Measurements from ENCODE around the gene CACNA1F.

CACNA1F gene

DNA sequence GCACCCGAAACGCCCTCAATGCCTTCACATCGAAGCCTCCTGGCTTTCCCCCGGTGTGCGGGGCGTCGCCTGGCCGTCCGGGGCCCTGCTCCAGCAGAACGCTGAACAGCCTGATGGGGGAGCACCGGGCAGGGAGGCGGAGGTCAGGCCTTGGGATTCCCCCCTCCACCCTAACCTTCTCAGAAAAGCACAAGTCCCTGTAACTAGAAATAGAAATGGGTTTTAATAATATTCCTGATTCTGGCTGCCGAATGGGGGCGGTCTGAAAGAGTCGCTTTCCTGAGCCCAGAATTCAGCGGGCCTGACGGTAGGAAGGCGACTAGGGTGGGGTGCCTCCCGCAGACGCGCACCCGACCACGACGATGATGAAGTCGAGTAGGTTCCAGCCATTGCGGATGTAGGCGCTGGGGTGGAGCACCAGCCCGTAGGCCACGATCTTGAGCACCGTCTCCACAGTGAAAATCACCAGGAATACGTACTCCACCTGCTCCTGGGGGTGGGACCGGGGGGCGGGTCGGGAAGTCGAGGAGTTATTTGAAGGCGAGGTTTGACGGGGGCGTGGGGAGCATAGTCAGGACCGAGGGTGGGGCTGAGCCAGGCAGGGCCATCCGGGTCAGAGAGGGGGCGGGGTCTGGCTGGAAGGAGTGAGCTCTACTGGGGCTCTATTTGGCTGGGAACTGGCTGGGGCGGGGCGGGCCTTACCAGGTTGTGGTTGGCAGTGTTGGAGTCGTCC, 2.5 kb downstream of the CACNA1F start:
- ChIA-PET CTCF (interaction anchor here (1.1 kb wide), 1 partner anchor 21 kb away, joined by 3 read pairs; no protein-coding TSS in a partner anchor), POLR2A (no interaction called here)
- Histone ChIP-seq H3K27ac (ENCODE audit: insufficient read depth in 1 of 2, low read depth in 1 of 2, low read length in 2 of 2, poor library complexity in 1 of 2, severe bottlenecking in 2 of 2) (no peak overlapping the region), H3K36me3 (ENCODE audit: control insufficient read depth in 4 of 4, insufficient read depth in 4 of 4, low read length in 3 of 4) (no peaks in the 10 kb centered on the region), H3K27me3 (replicated peaks in 2 of 5; ENCODE audit: control insufficient read depth in 4 of 5, insufficient read depth in 5 of 5, low read length in 4 of 5) (no peaks in the 10 kb centered on the region), H3K9me3 (ENCODE audit: control extremely low read depth in 1 of 5, control insufficient read depth in 4 of 5, insufficient read depth in 2 of 5, low read depth in 1 of 5, low read length in 4 of 5) (no peaks in the 10 kb centered on the region), H3K4me1 (ENCODE audit: control extremely low read depth in 1 of 4, control insufficient read depth in 4 of 4, insufficient read depth in 4 of 4, low read length in 3 of 4) (peaks cover 0 to 13% (median 7%) of the 10 kb centered on the region in 4 experiments), H3K4me3 (ENCODE audit: control insufficient read depth in 1 of 7, extremely low read depth in 1 of 7, insufficient read depth in 4 of 7, low read depth in 2 of 7, low read length in 6 of 7) (peak overlapping the region; percentile 13 to 76 (median 44))
- 47% methylated on average over 40 of the region's 44 CpGs for WGBS (ENCODE audit: insufficient coverage)
- peak; percentile 51 to 73 (median 69) for DNase-seq

DNA sequence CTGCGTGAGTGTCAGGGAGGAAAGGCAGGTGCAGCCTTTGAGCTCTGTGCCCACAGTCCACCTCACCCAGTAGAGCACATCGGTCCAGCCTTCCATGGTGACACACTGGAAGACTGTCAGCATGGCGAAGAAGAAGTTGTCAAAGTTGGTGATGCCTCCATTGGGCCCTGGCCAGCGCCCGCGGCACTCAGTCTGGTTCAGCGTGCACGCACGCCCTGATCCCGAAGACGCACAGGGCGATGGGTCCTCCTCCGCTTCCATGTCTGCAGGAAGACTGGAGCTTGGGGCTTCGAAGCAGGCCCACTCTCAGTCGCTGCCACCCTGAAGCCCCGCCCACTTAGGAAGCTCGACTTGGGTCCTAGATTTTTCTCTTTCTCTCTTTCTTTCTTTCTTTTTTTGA, 5.0 kb downstream of the CACNA1F start:
- CTCF ChIA-PET = interaction anchor here (1.0 kb wide), 1 partner anchor 39 kb away, joined by 3 read pairs; no protein-coding TSS in a partner anchor
- DNase-seq = no peak
- POLR2A ChIA-PET = no interaction called here
- 85% methylated on average over 17 of the region's 17 CpGs for WGBS (ENCODE audit: insufficient coverage)
- H3K9me3 ChIP-seq (ENCODE audit: control extremely low read depth in 1 of 5, control insufficient read depth in 4 of 5, insufficient read depth in 2 of 5, low read depth in 1 of 5, low read length in 4 of 5) = no peaks in the 10 kb centered on the region
- H3K4me1 ChIP-seq (ENCODE audit: control extremely low read depth in 1 of 4, control insufficient read depth in 4 of 4, insufficient read depth in 4 of 4, low read length in 3 of 4) = peaks cover 0 to 12% (median 7%) of the 10 kb centered on the region in 4 experiments
- no peaks in the 10 kb centered on the region for H3K36me3 ChIP-seq (ENCODE audit: control insufficient read depth in 4 of 4, insufficient read depth in 4 of 4, low read length in 3 of 4)
- no peaks in the 10 kb centered on the region for H3K27me3 ChIP-seq (replicated peaks in 2 of 5; ENCODE audit: control insufficient read depth in 4 of 5, insufficient read depth in 5 of 5, low read length in 4 of 5)
- no peak overlapping the region for H3K4me3 ChIP-seq (ENCODE audit: control insufficient read depth in 1 of 7, extremely low read depth in 1 of 7, insufficient read depth in 4 of 7, low read depth in 2 of 7, low read length in 6 of 7)
- H3K27ac ChIP-seq (ENCODE audit: insufficient read depth in 1 of 2, low read depth in 1 of 2, low read length in 2 of 2, poor library complexity in 1 of 2, severe bottlenecking in 2 of 2) = no peak overlapping the region

DNA sequence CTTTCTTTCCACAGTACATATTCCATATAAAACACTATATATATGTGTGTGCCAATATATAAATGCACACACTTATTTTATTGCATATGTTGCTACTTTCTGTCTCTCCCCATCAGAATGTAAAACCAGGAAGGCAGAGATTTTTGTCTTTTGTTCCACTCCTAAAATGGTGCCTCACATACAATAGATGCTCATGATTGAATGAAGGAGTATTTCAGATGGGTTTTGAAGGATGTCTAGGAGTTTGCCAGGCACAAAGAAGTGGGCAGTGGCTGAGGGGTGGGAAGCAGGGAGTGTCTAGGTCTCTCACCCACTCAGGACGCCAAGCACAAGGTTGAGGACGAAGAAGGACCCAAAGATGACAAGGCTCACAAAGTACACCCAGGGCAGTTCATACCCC, 5.4 kb downstream of the CACNA1F start:
- no peak for DNase-seq
- ChIA-PET POLR2A (no interaction called here), CTCF (interaction anchor here (1.0 kb wide), 1 partner anchor 38 kb away, joined by 3 read pairs; no protein-coding TSS in a partner anchor)
- 73% methylated on average over 2 of the region's 2 CpGs for WGBS (ENCODE audit: insufficient coverage)
- H3K27ac ChIP-seq (ENCODE audit: insufficient read depth in 1 of 2, low read depth in 1 of 2, low read length in 2 of 2, poor library complexity in 1 of 2, severe bottlenecking in 2 of 2) = no peak overlapping the region
- no peaks in the 10 kb centered on the region for H3K9me3 ChIP-seq (ENCODE audit: control extremely low read depth in 1 of 5, control insufficient read depth in 4 of 5, insufficient read depth in 2 of 5, low read depth in 1 of 5, low read length in 4 of 5)
- H3K36me3 ChIP-seq (ENCODE audit: control insufficient read depth in 4 of 4, insufficient read depth in 4 of 4, low read length in 3 of 4) = no peaks in the 10 kb centered on the region
- peaks cover 0 to 12% (median 7%) of the 10 kb centered on the region in 4 experiments for H3K4me1 ChIP-seq (ENCODE audit: control extremely low read depth in 1 of 4, control insufficient read depth in 4 of 4, insufficient read depth in 4 of 4, low read length in 3 of 4)
- H3K4me3 ChIP-seq (ENCODE audit: control insufficient read depth in 1 of 7, extremely low read depth in 1 of 7, insufficient read depth in 4 of 7, low read depth in 2 of 7, low read length in 6 of 7) = no peak overlapping the region
- H3K27me3 ChIP-seq (replicated peaks in 2 of 5; ENCODE audit: control insufficient read depth in 4 of 5, insufficient read depth in 5 of 5, low read length in 4 of 5) = no peaks in the 10 kb centered on the region

DNA sequence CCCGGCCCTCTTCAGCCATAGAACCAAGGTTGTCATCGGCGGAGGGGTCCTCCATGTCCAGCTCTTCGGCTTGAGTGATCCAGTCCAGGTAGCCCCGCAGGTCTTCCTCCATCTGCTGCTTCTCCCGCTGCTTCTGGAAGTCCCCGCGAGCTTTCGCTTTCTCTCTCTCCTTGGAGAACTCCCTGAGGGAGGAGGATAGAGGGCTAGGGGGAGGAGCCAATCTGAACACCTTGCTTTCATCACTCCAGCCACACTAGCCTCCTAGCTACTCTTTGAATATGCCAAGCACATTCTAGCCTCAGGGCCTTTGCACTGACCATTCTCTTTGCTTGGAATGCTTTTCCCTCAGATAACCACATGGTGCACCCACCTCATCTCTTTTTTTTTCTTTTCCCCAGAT, 6.2 kb downstream of the CACNA1F start:
- Histone ChIP-seq H3K27me3 (replicated peaks in 2 of 5; ENCODE audit: control insufficient read depth in 4 of 5, insufficient read depth in 5 of 5, low read length in 4 of 5) (no peaks in the 10 kb centered on the region), H3K9me3 (ENCODE audit: control extremely low read depth in 1 of 5, control insufficient read depth in 4 of 5, insufficient read depth in 2 of 5, low read depth in 1 of 5, low read length in 4 of 5) (no peaks in the 10 kb centered on the region), H3K4me1 (ENCODE audit: control extremely low read depth in 1 of 4, control insufficient read depth in 4 of 4, insufficient read depth in 4 of 4, low read length in 3 of 4) (peaks cover 0 to 12% (median 7%) of the 10 kb centered on the region in 4 experiments), H3K36me3 (ENCODE audit: control insufficient read depth in 4 of 4, insufficient read depth in 4 of 4, low read length in 3 of 4) (no peaks in the 10 kb centered on the region), H3K4me3 (ENCODE audit: control insufficient read depth in 1 of 7, extremely low read depth in 1 of 7, insufficient read depth in 4 of 7, low read depth in 2 of 7, low read length in 6 of 7) (no peak overlapping the region), H3K27ac (ENCODE audit: insufficient read depth in 1 of 2, low read depth in 1 of 2, low read length in 2 of 2, poor library complexity in 1 of 2, severe bottlenecking in 2 of 2) (no peak overlapping the region)
- ChIA-PET POLR2A (no interaction called here), CTCF (no interaction called here)
- no peak for DNase-seq
- 96% methylated on average over 9 of the region's 9 CpGs for WGBS (ENCODE audit: insufficient coverage)

DNA sequence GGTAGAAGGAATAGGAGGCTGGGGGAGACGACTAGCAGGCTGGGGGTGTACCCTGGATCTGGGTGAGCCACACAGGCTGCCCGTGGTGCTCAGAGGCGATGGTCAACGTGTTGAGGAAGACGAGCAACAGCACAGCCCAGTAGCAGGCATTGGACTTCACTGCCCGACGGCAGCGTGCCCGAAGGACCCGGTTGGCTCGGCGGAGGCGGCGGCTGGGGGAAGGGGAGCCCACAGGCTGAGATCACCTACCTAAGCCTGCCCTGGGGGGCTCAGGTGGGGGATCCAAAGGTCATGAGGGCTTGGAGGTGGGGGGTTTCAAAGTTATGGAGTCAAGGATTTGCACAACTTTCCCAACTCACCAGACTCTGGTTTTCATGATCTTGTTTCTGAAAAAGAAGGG, 7.3 kb downstream of the CACNA1F start:
- ChIA-PET POLR2A (no interaction called here), CTCF (no interaction called here)
- H3K9me3 ChIP-seq (ENCODE audit: control extremely low read depth in 1 of 5, control insufficient read depth in 4 of 5, insufficient read depth in 2 of 5, low read depth in 1 of 5, low read length in 4 of 5) = no peaks in the 10 kb centered on the region
- H3K4me1 ChIP-seq (ENCODE audit: control extremely low read depth in 1 of 4, control insufficient read depth in 4 of 4, insufficient read depth in 4 of 4, low read length in 3 of 4) = peaks cover 0 to 7% (median 6%) of the 10 kb centered on the region in 4 experiments
- no peak overlapping the region for H3K27ac ChIP-seq (ENCODE audit: insufficient read depth in 1 of 2, low read depth in 1 of 2, low read length in 2 of 2, poor library complexity in 1 of 2, severe bottlenecking in 2 of 2)
- no peak for DNase-seq
- no peak overlapping the region for H3K4me3 ChIP-seq (ENCODE audit: control insufficient read depth in 1 of 7, extremely low read depth in 1 of 7, insufficient read depth in 4 of 7, low read depth in 2 of 7, low read length in 6 of 7)
- H3K27me3 ChIP-seq (replicated peaks in 2 of 5; ENCODE audit: control insufficient read depth in 4 of 5, insufficient read depth in 5 of 5, low read length in 4 of 5) = no peaks in the 10 kb centered on the region
- 83% methylated on average over 14 of the region's 14 CpGs for WGBS (ENCODE audit: insufficient coverage)
- H3K36me3 ChIP-seq (ENCODE audit: control insufficient read depth in 4 of 4, insufficient read depth in 4 of 4, low read length in 3 of 4) = no peaks in the 10 kb centered on the region

DNA sequence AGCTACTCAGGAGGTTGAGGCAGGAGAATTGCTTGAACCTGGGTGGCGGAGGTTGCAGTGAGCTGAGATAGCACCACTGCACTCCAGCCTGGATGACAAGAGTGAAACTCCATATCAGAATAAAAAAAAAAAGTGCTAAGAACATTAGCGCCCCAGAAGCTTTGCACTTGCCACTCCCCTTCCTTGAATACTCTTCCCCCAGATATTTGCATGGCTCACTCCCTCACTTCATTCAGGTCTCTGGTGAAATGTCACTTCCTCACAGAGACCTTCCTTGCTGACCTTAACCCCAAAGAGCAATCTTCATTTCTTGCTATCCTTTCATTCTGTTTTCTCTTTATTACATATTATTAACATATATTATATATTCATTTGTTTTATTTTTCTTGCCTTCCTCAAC, 11.3 kb downstream of the CACNA1F start:
- H3K4me1 ChIP-seq (ENCODE audit: control extremely low read depth in 1 of 4, control insufficient read depth in 4 of 4, insufficient read depth in 4 of 4, low read length in 3 of 4) = no peaks in the 10 kb centered on the region
- no peaks in the 10 kb centered on the region for H3K9me3 ChIP-seq (ENCODE audit: control extremely low read depth in 1 of 5, control insufficient read depth in 4 of 5, insufficient read depth in 2 of 5, low read depth in 1 of 5, low read length in 4 of 5)
- H3K36me3 ChIP-seq (ENCODE audit: control insufficient read depth in 4 of 4, insufficient read depth in 4 of 4, low read length in 3 of 4) = no peaks in the 10 kb centered on the region
- no peak overlapping the region for H3K27ac ChIP-seq (ENCODE audit: insufficient read depth in 1 of 2, low read depth in 1 of 2, low read length in 2 of 2, poor library complexity in 1 of 2, severe bottlenecking in 2 of 2)
- POLR2A ChIA-PET = no interaction called here
- DNase-seq = no peak
- 90% methylated on average over 2 of the region's 2 CpGs for WGBS (ENCODE audit: insufficient coverage)
- CTCF ChIA-PET = no interaction called here
- no peaks in the 10 kb centered on the region for H3K27me3 ChIP-seq (replicated peaks in 2 of 5; ENCODE audit: control insufficient read depth in 4 of 5, insufficient read depth in 5 of 5, low read length in 4 of 5)
- no peak overlapping the region for H3K4me3 ChIP-seq (ENCODE audit: control insufficient read depth in 1 of 7, extremely low read depth in 1 of 7, insufficient read depth in 4 of 7, low read depth in 2 of 7, low read length in 6 of 7)

DNA sequence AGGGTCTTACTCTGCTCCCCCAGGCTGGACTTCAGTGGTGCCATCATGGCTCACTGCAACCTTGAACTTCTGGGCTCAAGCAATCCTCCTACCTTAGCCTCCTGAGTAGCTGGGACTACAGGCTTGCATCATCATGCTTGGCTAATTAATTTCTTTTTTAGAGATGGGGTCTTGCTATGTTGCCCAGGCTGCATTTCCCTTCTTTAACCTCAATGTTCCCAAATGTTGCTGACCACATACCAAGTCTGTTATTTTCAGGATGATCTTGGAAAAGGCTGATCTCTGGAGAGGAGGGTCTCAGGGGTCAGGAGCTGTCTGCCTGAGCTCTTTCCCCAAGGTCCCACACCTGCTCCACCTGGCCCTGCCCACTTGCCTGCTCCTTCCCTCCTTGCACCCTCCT, 13.0 kb downstream of the CACNA1F start:
- Histone ChIP-seq H3K4me3 (ENCODE audit: control insufficient read depth in 1 of 7, extremely low read depth in 1 of 7, insufficient read depth in 4 of 7, low read depth in 2 of 7, low read length in 6 of 7) (no peak overlapping the region), H3K27ac (ENCODE audit: insufficient read depth in 1 of 2, low read depth in 1 of 2, low read length in 2 of 2, poor library complexity in 1 of 2, severe bottlenecking in 2 of 2) (no peak overlapping the region), H3K36me3 (ENCODE audit: control insufficient read depth in 4 of 4, insufficient read depth in 4 of 4, low read length in 3 of 4) (no peaks in the 10 kb centered on the region), H3K27me3 (replicated peaks in 2 of 5; ENCODE audit: control insufficient read depth in 4 of 5, insufficient read depth in 5 of 5, low read length in 4 of 5) (no peaks in the 10 kb centered on the region), H3K4me1 (ENCODE audit: control extremely low read depth in 1 of 4, control insufficient read depth in 4 of 4, insufficient read depth in 4 of 4, low read length in 3 of 4) (no peaks in the 10 kb centered on the region), H3K9me3 (ENCODE audit: control extremely low read depth in 1 of 5, control insufficient read depth in 4 of 5, insufficient read depth in 2 of 5, low read depth in 1 of 5, low read length in 4 of 5) (no peaks in the 10 kb centered on the region)
- no peak for DNase-seq
- POLR2A ChIA-PET = no interaction called here
- CTCF ChIA-PET = interaction anchor here (1.5 kb wide), 1 partner anchor 15 kb away, joined by 3 read pairs; the partner anchor contains the start of gene CCDC22

Data from common myeloid progenitor, CD34-positive (primary cell).